HG03354 (cell line): ENCODE data around the gene CGB7.
"Not testable (repeated sequence)": the region's sequence is repeated elsewhere in the genome, so short reads cannot be mapped to it uniquely, and the experiment has no call there.

Experiments used
- ATAC-seq: cut with Tn5 transposase; IDR thresholded peaks from one replicate; pipeline ENCODE4 v1.9.1; 2021; ENCODE audit warnings: mild to moderate bottlenecking; ENCODE audit not compliant: unreplicated experiment, poor library complexity, severe bottlenecking

The CGB7 gene

GRCh38 chr19:49074869-49075268, 17.3 kb upstream of the CGB7 start:
- not testable (repeated sequence) for ATAC-seq

GRCh38 chr19:49073514-49074378, 16.2 kb upstream of the CGB7 start:
- ATAC-seq: no peak

- no peak for ATAC-seq
These were observed 14.5 kb upstream of the CGB7 start for GRCh38 chr19:49071860-49072547.

GRCh38 chr19:49070416-49070815, 12.9 kb upstream of the CGB7 start:
- no peak for ATAC-seq

GRCh38 chr19:49069026-49069425, 11.5 kb upstream of the CGB7 start:
- no peak for ATAC-seq

- ATAC-seq: no peak
These were observed 10.0 kb upstream of the CGB7 start for GRCh38 chr19:49067554-49067953.

GRCh38 chr19:49065905-49066512, 8.5 kb upstream of the CGB7 start:
- no peak for ATAC-seq

- ATAC-seq: no peak
These were observed 7.4 kb upstream of the CGB7 start, which contains the start of gene NTF4 for GRCh38 chr19:49064768-49065611. TSS of gene NTF4 (minus strand) at chr19:49064818. CDS start at chr19:49061997, 2,821 bp downstream.

- no peak for ATAC-seq
These were observed 6.6 kb upstream of the CGB7 start for GRCh38 chr19:49064029-49064629.

- ATAC-seq: no peak
These were observed 3.9 kb upstream of the CGB7 start for GRCh38 chr19:49061445-49061844.

GRCh38 chr19:49061000-49061399, 3.5 kb upstream of the CGB7 start:
- no peak for ATAC-seq

- ATAC-seq: no peak
These were observed 1.5 kb upstream of the CGB7 start for GRCh38 chr19:49059053-49059452.

- no peak for ATAC-seq
These were observed 1.0 kb upstream of the CGB7 start for GRCh38 chr19:49058562-49058961.

- ATAC-seq: not testable (repeated sequence)
These were observed 500 bp downstream of the CGB7 start for GRCh38 chr19:49056902-49057596.

GRCh38 chr19:49056101-49056901, 1.2 kb downstream of the CGB7 start:
- ATAC-seq: no peak

GRCh38 chr19:49050376-49051033, 7.0 kb downstream of the CGB7 start:
- not testable (repeated sequence) for ATAC-seq

GRCh38 chr19:49049834-49050233, 7.7 kb downstream of the CGB7 start:
- ATAC-seq: not testable (repeated sequence)
